Lower leg skin (tissue), 4 donors: Measurements from ENCODE around the gene PPP1R26. TPM values are rescaled to one million over a fixed set of nuclear protein-coding genes. Genes with fewer than 3 reads are reported as not detected.
A peak's percentile ranks its signal among the peaks of the same experiment; 100 is the strongest.

Source experiments
- DNase-seq, 2 donors: peaks; one replicate each; pipeline ENCODE4 v3.0.0-alpha.2; 2019; ENCODE audit warnings: low spot score in 2 of 2
- H3K4me3 ChIP-seq: fragments of 200-600 bp; sonication (generic); 2 replicates; pipeline ENCODE4 v1.5.1; 2017; ENCODE audit warnings: mild to moderate bottlenecking, low read depth; ENCODE audit not compliant: poor library complexity, severe bottlenecking
- CTCF ChIP-seq, 3 donors: fragments of 450-650 bp; IDR thresholded peaks; one replicate each; pipeline ENCODE4 v1.5.1; 2016; ENCODE audit warnings: antibody characterized with exemption in 3 of 3, mild to moderate bottlenecking in 3 of 3, moderate library complexity in 2 of 3
- POLR2A ChIP-seq, 2 donors: fragments of 450-650 bp; IDR thresholded peaks; one replicate each; pipeline ENCODE4 v1.6.1; 2016 to 2017; ENCODE audit warnings: antibody characterized with exemption in 2 of 2, mild to moderate bottlenecking in 1 of 2, moderate library complexity in 1 of 2
- WGBS, 2 donors: methylation state at CpG; one replicate each; pipeline ENCODE4 v1.1.5; 2018; 5-methylcytosine and 5-hydroxymethylcytosine counted together
- intact Hi-C: fragments of 100-400 bp; cut with DNase I; formaldehyde crosslinking; loops from one replicate; pipeline ENCODE4 v1.15.0; 2023; ENCODE audit warnings: low total_unique reads
- total RNA-seq, 4 donors: library from RNA; depleted of rRNA; stranded (reverse); fragments of >200 nt; gene quantifications; one replicate each; pipeline ENCODE4 v1.1.0, GENCODE V29; 2016

The PPP1R26 gene
- total RNA-seq, 4 donors from 2014 or later, result 8.4 to 11.5 (median 9.2) TPM

GRCh38 chr9:135516132-135516860, 36.7 kb downstream of the PPP1R26 start:
- intact Hi-C loops, result no loop called here
- 74 to 76% methylated on average over 25 of the region's 25 CpGs for WGBS, 2 donors
- no peak for TF ChIP-seq CTCF (IDR thresholded peaks at IDR 0.05)
- H3K4me3 ChIP-seq, result no peak overlapping the region
- DNase-seq, result peak in 1 of 2 donors; percentile 69

- intact Hi-C loops, result no loop called here
- H3K4me3 ChIP-seq, result no peak overlapping the region
- WGBS, 2 donors, result 90 to 92% methylated on average over 24 of the region's 24 CpGs
- TF ChIP-seq CTCF (IDR thresholded peaks at IDR 0.05), result no peak
- TF ChIP-seq POLR2A (IDR thresholded peaks at IDR 0.05), result no peak
- peak in 1 of 2 donors; percentile 74 for DNase-seq
These were observed 37.8 kb downstream of the PPP1R26 start for GRCh38 chr9:135517407-135517822.

- WGBS, 2 donors, result 89 to 94% methylated on average over 10 of the region's 10 CpGs
- intact Hi-C loops, result no loop called here
- H3K4me3 ChIP-seq, result no peak overlapping the region
- no peak for TF ChIP-seq POLR2A (IDR thresholded peaks at IDR 0.05)
- no peak for TF ChIP-seq CTCF (IDR thresholded peaks at IDR 0.05)
- DNase-seq, result no peak
These were observed 39.8 kb downstream of the PPP1R26 start for GRCh38 chr9:135519179-135519971.

- peak in 1 of 2 donors; percentile 68 for DNase-seq
- WGBS, 2 donors, result 78 to 82% methylated on average over 15 to 18 of the region's 18 CpGs
- no peak for TF ChIP-seq CTCF (IDR thresholded peaks at IDR 0.05)
- TF ChIP-seq POLR2A (IDR thresholded peaks at IDR 0.05), result no peak
- no peak within 1 kb of the TSS for H3K4me3 ChIP-seq
- intact Hi-C loops, result no loop called here
These were observed 41.5 kb downstream of the PPP1R26 start, which contains the start of gene LCN1 for GRCh38 chr9:135520916-135521607. TSS of gene LCN1 (plus strand) at chr9:135521440. CDS start at chr9:135521498, 58 bp downstream.

- no peak for TF ChIP-seq CTCF (IDR thresholded peaks at IDR 0.05)
- DNase-seq, result peak in 1 of 2 donors; percentile 72
- intact Hi-C loops, result no loop called here
- no peak overlapping the region for H3K4me3 ChIP-seq
- 75 to 76% methylated on average over 7 to 11 of the region's 11 CpGs for WGBS, 2 donors
These were observed 42.1 kb downstream of the PPP1R26 start for GRCh38 chr9:135521608-135522095.
